Central memory CD4-positive, alpha-beta T cell (primary cell): ENCODE measurements around the gene ANKRD28.
A peak's percentile ranks its signal among the peaks of the same experiment; 100 is the strongest.
"Not testable (repeated sequence)": the region's sequence is repeated elsewhere in the genome, so short reads cannot be mapped to it uniquely, and the experiment has no call there.

ENCODE experiments used
- DNase-seq: peaks from one replicate; pipeline ENCODE4 v3.0.0; 2022
- total RNA-seq, 3 experiments: gene quantifications; one replicate each; lab custom pipeline; 2026; lab: John Stamatoyannopoulos, UW

ANKRD28 gene
- 61.9 to 74.6 (median 67.3) reads per million in 3 experiments for total RNA-seq

- DNase-seq: peak; percentile 31
These were observed at the start of gene ANKRD28 for GRCh38 chr3:15797642-15798303. Gene ANKRD28, minus strand, starts transcription at chr3:15797979. Its CDS starts 1,458 bp downstream, at chr3:15796521.

GRCh38 chr3:15847239-15847638, 49.5 kb upstream of the ANKRD28 start:
- no peak for DNase-seq

- DNase-seq: no peak
These were observed 48.8 kb upstream of the ANKRD28 start for GRCh38 chr3:15846606-15847005.

- DNase-seq: no peak
These were observed 47.7 kb upstream of the ANKRD28 start for GRCh38 chr3:15845475-15845874.

GRCh38 chr3:15844889-15845288, 47.1 kb upstream of the ANKRD28 start:
- DNase-seq: no peak

GRCh38 chr3:15841091-15841973, 43.6 kb upstream of the ANKRD28 start:
- not testable (repeated sequence) for DNase-seq

GRCh38 chr3:15839568-15839967, 41.8 kb upstream of the ANKRD28 start:
- no peak for DNase-seq

- DNase-seq: no peak
These were observed 34.1 kb upstream of the ANKRD28 start for GRCh38 chr3:15831927-15832326.

GRCh38 chr3:15825016-15825415, 27.2 kb upstream of the ANKRD28 start:
- DNase-seq: no peak

GRCh38 chr3:15823092-15823491, 25.3 kb upstream of the ANKRD28 start:
- DNase-seq: no peak

- DNase-seq: no peak
These were observed 24.5 kb upstream of the ANKRD28 start for GRCh38 chr3:15822281-15822680.

- no peak for DNase-seq
These were observed 23.1 kb upstream of the ANKRD28 start for GRCh38 chr3:15820911-15821310.

- DNase-seq: no peak
These were observed 21.8 kb upstream of the ANKRD28 start for GRCh38 chr3:15819576-15819975.

GRCh38 chr3:15819043-15819442, 21.3 kb upstream of the ANKRD28 start:
- no peak for DNase-seq

GRCh38 chr3:15815696-15816095, 17.9 kb upstream of the ANKRD28 start:
- peak; percentile 26 for DNase-seq

GRCh38 chr3:15813079-15813478, 15.3 kb upstream of the ANKRD28 start:
- not testable (repeated sequence) for DNase-seq

GRCh38 chr3:15812183-15812582, 14.4 kb upstream of the ANKRD28 start:
- peak; percentile 24 for DNase-seq

- no peak for DNase-seq
These were observed 12.9 kb upstream of the ANKRD28 start for GRCh38 chr3:15810702-15811101.

- no peak for DNase-seq
These were observed 11.5 kb upstream of the ANKRD28 start for GRCh38 chr3:15809313-15809712.

- no peak for DNase-seq
These were observed 11.0 kb upstream of the ANKRD28 start for GRCh38 chr3:15808679-15809310.

GRCh38 chr3:15805756-15806266, 8.0 kb upstream of the ANKRD28 start:
- no peak for DNase-seq

- DNase-seq: no peak
These were observed 6.8 kb upstream of the ANKRD28 start for GRCh38 chr3:15804553-15805095.

GRCh38 chr3:15803921-15804320, 6.1 kb upstream of the ANKRD28 start:
- no peak for DNase-seq
